Measurements from ENCODE around the gene STX18. TPM values are rescaled to one million over a fixed set of nuclear protein-coding genes. Genes with fewer than 3 reads are reported as not detected.

STX18 gene
- total and polyA plus RNA-seq, 10 of the 15 experiments (the other 5 are each of a cell fraction or from before 2014, with no cell fraction given): 8.2 to 46.6 (median 31.1) TPM

DNA sequence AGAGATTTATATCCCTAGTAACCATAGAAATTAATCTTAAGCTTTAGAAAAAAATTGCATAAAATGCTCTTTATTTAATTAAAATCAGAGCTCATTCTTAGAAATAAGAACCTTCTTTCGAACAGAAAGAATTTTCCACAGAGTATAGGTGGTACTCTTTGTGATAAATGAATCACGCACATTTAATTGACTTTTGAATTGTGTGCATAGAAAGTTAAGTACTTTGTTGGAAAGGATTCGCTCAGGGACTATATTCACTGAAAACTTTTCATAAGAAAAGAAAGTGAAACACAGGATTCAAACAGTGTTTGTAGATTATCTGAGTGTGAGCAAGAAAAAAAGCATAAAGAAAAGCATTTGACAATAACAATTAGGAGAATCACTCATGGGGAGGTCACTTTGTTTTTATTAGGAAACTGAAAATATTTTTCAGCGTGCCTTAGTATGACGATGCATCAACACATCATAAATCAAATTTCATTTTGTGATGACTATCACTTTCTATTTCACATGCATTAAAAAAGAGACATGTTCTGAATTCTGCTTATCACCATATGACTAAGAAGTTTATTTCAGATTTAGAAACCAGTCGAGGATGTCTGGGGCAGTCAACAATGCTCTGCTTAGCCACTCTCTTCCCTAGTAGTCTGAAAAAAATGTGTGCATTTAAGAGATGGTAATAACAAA is 49.5 kb downstream of the STX18 start (continued):
- peak; percentile 30; the same call in 1 of the 2 replicates for TF ChIP-seq MXI1 (IDR thresholded peaks at IDR 0.05; ENCODE audit: low read depth, low read length)
- TF ChIP-seq IRF4 (IDR thresholded peaks at IDR 0.05; ENCODE audit: low read depth, low read length): peak; percentile 73; the same call in 1 of the 2 replicates
- no peak for TF ChIP-seq CBX5 (IDR thresholded peaks at IDR 0.05; ENCODE audit: low read depth)
- TF ChIP-seq, protein P1, sequence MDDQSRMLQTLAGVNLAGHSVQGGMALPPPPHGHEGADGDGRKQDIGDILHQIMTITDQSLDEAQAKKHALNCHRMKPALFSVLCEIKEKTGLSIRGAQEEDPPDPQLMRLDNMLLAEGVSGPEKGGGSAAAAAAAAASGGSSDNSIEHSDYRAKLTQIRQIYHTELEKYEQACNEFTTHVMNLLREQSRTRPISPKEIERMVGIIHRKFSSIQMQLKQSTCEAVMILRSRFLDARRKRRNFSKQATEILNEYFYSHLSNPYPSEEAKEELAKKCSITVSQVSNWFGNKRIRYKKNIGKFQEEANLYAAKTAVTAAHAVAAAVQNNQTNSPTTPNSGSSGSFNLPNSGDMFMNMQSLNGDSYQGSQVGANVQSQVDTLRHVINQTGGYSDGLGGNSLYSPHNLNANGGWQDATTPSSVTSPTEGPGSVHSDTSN (IDR thresholded peaks at IDR 0.05; ENCODE audit: insufficient replicate concordance, low read depth, low read length): peak; percentile 18
- TF ChIP-seq, protein P2, sequence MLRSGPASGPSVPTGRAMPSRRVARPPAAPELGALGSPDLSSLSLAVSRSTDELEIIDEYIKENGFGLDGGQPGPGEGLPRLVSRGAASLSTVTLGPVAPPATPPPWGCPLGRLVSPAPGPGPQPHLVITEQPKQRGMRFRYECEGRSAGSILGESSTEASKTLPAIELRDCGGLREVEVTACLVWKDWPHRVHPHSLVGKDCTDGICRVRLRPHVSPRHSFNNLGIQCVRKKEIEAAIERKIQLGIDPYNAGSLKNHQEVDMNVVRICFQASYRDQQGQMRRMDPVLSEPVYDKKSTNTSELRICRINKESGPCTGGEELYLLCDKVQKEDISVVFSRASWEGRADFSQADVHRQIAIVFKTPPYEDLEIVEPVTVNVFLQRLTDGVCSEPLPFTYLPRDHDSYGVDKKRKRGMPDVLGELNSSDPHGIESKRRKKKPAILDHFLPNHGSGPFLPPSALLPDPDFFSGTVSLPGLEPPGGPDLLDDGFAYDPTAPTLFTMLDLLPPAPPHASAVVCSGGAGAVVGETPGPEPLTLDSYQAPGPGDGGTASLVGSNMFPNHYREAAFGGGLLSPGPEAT (IDR thresholded peaks at IDR 0.05; ENCODE audit: low read depth): peak; percentile 28; the same call in 1 of the 2 replicates
- peak; percentile 82 for TF ChIP-seq CREB1 (IDR thresholded peaks at IDR 0.05; ENCODE audit: low read depth)
- no peak for TF ChIP-seq TCF7 (IDR thresholded peaks at IDR 0.05; ENCODE audit: borderline replicate concordance)
- TF ChIP-seq JUNB (IDR thresholded peaks at IDR 0.05): peak; percentile 82
- TF ChIP-seq MTA2 (IDR thresholded peaks at IDR 0.05; ENCODE audit: low read depth): 0 out of 2 replicates have a peak, but pooled peaks have one; percentile 26
- TF ChIP-seq, protein P3, sequence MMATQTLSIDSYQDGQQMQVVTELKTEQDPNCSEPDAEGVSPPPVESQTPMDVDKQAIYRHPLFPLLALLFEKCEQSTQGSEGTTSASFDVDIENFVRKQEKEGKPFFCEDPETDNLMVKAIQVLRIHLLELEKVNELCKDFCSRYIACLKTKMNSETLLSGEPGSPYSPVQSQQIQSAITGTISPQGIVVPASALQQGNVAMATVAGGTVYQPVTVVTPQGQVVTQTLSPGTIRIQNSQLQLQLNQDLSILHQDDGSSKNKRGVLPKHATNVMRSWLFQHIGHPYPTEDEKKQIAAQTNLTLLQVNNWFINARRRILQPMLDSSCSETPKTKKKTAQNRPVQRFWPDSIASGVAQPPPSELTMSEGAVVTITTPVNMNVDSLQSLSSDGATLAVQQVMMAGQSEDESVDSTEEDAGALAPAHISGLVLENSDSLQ (IDR thresholded peaks at IDR 0.05): peak; percentile 77
- TF ChIP-seq RAD21 (IDR thresholded peaks at IDR 0.05; ENCODE audit: insufficient read depth, low read depth, low read length): 0 out of 2 replicates have a peak, but pooled peaks have one; percentile 11
- no peak for TF ChIP-seq JUND (IDR thresholded peaks at IDR 0.05; ENCODE audit: low read depth, low read length)
- TF ChIP-seq NFIC (IDR thresholded peaks at IDR 0.05; ENCODE audit: low read depth, low read length): peak; percentile 47; the same call in 1 of the 2 replicates
- TF ChIP-seq, protein P4, sequence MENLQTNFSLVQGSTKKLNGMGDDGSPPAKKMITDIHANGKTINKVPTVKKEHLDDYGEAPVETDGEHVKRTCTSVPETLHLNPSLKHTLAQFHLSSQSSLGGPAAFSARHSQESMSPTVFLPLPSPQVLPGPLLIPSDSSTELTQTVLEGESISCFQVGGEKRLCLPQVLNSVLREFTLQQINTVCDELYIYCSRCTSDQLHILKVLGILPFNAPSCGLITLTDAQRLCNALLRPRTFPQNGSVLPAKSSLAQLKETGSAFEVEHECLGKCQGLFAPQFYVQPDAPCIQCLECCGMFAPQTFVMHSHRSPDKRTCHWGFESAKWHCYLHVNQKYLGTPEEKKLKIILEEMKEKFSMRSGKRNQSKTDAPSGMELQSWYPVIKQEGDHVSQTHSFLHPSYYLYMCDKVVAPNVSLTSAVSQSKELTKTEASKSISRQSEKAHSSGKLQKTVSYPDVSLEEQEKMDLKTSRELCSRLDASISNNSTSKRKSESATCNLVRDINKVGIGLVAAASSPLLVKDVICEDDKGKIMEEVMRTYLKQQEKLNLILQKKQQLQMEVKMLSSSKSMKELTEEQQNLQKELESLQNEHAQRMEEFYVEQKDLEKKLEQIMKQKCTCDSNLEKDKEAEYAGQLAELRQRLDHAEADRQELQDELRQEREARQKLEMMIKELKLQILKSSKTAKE (IDR thresholded peaks at IDR 0.05; ENCODE audit: low read depth, poor library complexity, severe bottlenecking): no peak
- peak in 1 of 2 experiments; percentile 12; a peak in 1 of 4 replicates for TF ChIP-seq EP300 (IDR thresholded peaks at IDR 0.05; ENCODE audit: borderline replicate concordance in 1 of 2, control insufficient read depth in 1 of 2, low read depth in 2 of 2, low read length in 2 of 2)
- TF ChIP-seq ASH2L (IDR thresholded peaks at IDR 0.05; ENCODE audit: borderline replicate concordance, low read depth): peak; percentile 72; the same call in 1 of the 2 replicates
- TF ChIP-seq BHLHE40 (IDR thresholded peaks at IDR 0.05; ENCODE audit: borderline replicate concordance in 1 of 2, low read depth in 2 of 2, low read length in 1 of 2): peak in 1 of 2 experiments; percentile 5; a peak in 1 of 4 replicates
- TF ChIP-seq, protein P5, sequence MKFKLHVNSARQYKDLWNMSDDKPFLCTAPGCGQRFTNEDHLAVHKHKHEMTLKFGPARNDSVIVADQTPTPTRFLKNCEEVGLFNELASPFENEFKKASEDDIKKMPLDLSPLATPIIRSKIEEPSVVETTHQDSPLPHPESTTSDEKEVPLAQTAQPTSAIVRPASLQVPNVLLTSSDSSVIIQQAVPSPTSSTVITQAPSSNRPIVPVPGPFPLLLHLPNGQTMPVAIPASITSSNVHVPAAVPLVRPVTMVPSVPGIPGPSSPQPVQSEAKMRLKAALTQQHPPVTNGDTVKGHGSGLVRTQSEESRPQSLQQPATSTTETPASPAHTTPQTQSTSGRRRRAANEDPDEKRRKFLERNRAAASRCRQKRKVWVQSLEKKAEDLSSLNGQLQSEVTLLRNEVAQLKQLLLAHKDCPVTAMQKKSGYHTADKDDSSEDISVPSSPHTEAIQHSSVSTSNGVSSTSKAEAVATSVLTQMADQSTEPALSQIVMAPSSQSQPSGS (IDR thresholded peaks at IDR 0.05; ENCODE audit: low read length): peak; percentile 62; the same call in 1 of the 2 replicates
- peak; percentile 25; the same call in 1 of the 2 replicates for TF ChIP-seq PAX8 (IDR thresholded peaks at IDR 0.05)
- peak; percentile 79; the same call in 1 of the 2 replicates for TF ChIP-seq BACH1 (IDR thresholded peaks at IDR 0.05; ENCODE audit: borderline replicate concordance)
